GM18526 (cell line): ENCODE measurements around the gene AKAP11.
A peak's percentile ranks its signal among the peaks of the same experiment; 100 is the strongest.

Source experiments
- POLR2A ChIP-seq: IDR thresholded peaks from 3 replicates; pipeline ENCODE4 v1.6.1; 2011; ENCODE audit not compliant: insufficient read length; ENCODE audit errors: extremely low read depth

AKAP11 gene

GRCh38 chr13:42272115-42272803, at the start of gene AKAP11:
AKAP11 (plus strand) TSS chr13:42272152; CDS start chr13:42286349, 14,197 bp downstream.
- TF ChIP-seq POLR2A, result peak; percentile 47

- TF ChIP-seq POLR2A, result no peak
Observed at GRCh38 chr13:42223681-42224080, 48.3 kb upstream of the AKAP11 start.

GRCh38 chr13:42225051-42225450, 46.9 kb upstream of the AKAP11 start:
- no peak for TF ChIP-seq POLR2A

GRCh38 chr13:42228527-42228926, 43.4 kb upstream of the AKAP11 start:
- TF ChIP-seq POLR2A, result no peak

- no peak for TF ChIP-seq POLR2A
Observed at GRCh38 chr13:42229287-42229686, 42.7 kb upstream of the AKAP11 start.

- no peak for TF ChIP-seq POLR2A
Observed at GRCh38 chr13:42232671-42233070, 39.3 kb upstream of the AKAP11 start.

GRCh38 chr13:42233726-42234125, 38.2 kb upstream of the AKAP11 start:
- no peak for TF ChIP-seq POLR2A

- no peak for TF ChIP-seq POLR2A
Observed at GRCh38 chr13:42239161-42239560, 32.8 kb upstream of the AKAP11 start.

GRCh38 chr13:42239644-42240043, 32.3 kb upstream of the AKAP11 start:
- TF ChIP-seq POLR2A, result no peak

GRCh38 chr13:42246541-42246940, 25.4 kb upstream of the AKAP11 start:
- no peak for TF ChIP-seq POLR2A

- TF ChIP-seq POLR2A, result no peak
Observed at GRCh38 chr13:42247883-42248282, 24.1 kb upstream of the AKAP11 start.

- TF ChIP-seq POLR2A, result no peak
Observed at GRCh38 chr13:42255886-42256285, 16.1 kb upstream of the AKAP11 start.

GRCh38 chr13:42258747-42259146, 13.2 kb upstream of the AKAP11 start:
- TF ChIP-seq POLR2A, result no peak

GRCh38 chr13:42259515-42259914, 12.4 kb upstream of the AKAP11 start:
- no peak for TF ChIP-seq POLR2A

GRCh38 chr13:42260903-42261654, 10.9 kb upstream of the AKAP11 start:
- no peak for TF ChIP-seq POLR2A

- no peak for TF ChIP-seq POLR2A
Observed at GRCh38 chr13:42266473-42266872, 5.5 kb upstream of the AKAP11 start.

- TF ChIP-seq POLR2A, result no peak
Observed at GRCh38 chr13:42270160-42270856, 1.6 kb upstream of the AKAP11 start.

GRCh38 chr13:42270857-42271215, 1.1 kb upstream of the AKAP11 start:
- no peak for TF ChIP-seq POLR2A
